ENCODE data around the gene SNRPB2.

SNRPB2 gene

DNA sequence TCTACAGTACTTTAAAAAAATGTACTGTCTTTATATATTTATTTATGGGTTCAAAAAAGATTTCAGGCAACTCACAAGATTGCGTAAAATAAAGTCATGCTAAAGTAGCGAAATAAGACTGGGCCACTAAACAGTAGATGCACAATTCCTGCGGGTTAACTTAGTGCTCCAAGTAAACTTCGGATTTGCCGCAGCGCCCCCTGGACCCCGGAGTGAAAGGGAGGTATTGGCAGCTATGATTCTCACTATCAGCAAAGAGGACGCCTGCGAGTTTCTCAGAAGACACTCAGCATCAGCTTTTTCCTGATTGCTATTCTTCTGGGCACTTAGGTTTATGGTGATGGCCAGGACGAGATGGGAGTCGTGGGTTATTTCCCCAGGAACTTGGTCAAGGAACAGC lies 19.7 kb downstream of the SNRPB2 start:
- no peak for FAIRE-seq

DNA sequence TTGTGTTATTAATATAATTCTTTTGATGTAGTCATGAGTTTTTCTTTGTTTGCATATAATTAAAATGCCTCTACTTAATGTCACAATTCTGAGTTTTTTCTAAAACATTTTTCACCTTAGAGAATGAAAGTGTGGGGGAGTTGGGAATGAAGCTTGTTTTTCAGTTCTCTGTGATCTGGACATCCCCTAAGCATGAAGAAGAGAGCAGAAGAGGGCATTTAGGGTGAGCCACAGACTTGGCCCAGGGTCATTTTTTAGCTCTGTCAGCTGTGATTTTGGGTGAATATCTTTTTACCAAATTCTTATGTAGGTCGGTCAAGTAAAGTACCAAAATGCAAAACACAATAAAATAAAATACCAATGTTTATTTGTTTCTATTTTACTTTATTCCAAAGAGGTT lies 22.3 kb downstream of the SNRPB2 start:
- no peak for FAIRE-seq
- no peak for DNase-seq (ENCODE audit: insufficient read length, low spot score)
- no peak for TF ChIP-seq PAX5 (IDR thresholded peaks at IDR 0.05; ENCODE audit: insufficient read depth, low read length, severe bottlenecking)
- TF ChIP-seq POLR2A (IDR thresholded peaks at IDR 0.05; ENCODE audit: low read depth, low read length), result no peak
- 0 out of 2 replicates have a peak, but pooled peaks have one; percentile 6 for TF ChIP-seq SPI1 (IDR thresholded peaks at IDR 0.05; ENCODE audit: low read depth, low read length)

More for the DNA sequence above, 19.7 kb downstream of the SNRPB2 start:
- no peak for DNase-seq (ENCODE audit: insufficient read length, low spot score)
- TF ChIP-seq POLR2AphosphoS5 (IDR thresholded peaks at IDR 0.05; ENCODE audit: low read depth, low read length) (no peak), POLR2A (IDR thresholded peaks at IDR 0.05; ENCODE audit: low read depth, low read length) (no peak), SPI1 (IDR thresholded peaks at IDR 0.05; ENCODE audit: low read depth, low read length) (no peak), PAX5 (IDR thresholded peaks at IDR 0.05; ENCODE audit: insufficient read depth, low read length, severe bottlenecking) (no peak), POU2F2 (IDR thresholded peaks at IDR 0.05; ENCODE audit: low read depth, low read length) (no peak), TAF1 (IDR thresholded peaks at IDR 0.05; ENCODE audit: low read depth, low read length) (no peak)

DNA sequence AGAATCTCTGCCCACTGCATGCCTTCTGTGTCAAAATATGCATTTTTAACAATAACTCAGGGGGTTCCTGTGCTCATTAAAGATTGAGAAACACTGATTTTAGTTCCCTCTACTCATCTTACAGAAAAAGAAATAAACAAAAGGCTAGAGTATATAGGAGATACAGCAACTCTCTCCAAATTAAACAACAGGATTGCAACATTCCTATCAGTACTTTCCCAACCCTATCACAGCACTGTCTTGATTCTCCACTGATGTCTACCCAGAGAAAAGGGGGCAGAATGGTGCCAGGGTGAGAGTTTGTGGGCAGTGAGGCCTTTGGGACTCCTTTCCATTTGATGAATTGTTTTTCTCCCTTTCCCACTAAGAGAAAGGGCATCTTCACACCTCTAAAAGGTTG lies 23.1 kb downstream of the SNRPB2 start:
- FAIRE-seq, result no peak
- no peak for DNase-seq (ENCODE audit: insufficient read length, low spot score)

DNA sequence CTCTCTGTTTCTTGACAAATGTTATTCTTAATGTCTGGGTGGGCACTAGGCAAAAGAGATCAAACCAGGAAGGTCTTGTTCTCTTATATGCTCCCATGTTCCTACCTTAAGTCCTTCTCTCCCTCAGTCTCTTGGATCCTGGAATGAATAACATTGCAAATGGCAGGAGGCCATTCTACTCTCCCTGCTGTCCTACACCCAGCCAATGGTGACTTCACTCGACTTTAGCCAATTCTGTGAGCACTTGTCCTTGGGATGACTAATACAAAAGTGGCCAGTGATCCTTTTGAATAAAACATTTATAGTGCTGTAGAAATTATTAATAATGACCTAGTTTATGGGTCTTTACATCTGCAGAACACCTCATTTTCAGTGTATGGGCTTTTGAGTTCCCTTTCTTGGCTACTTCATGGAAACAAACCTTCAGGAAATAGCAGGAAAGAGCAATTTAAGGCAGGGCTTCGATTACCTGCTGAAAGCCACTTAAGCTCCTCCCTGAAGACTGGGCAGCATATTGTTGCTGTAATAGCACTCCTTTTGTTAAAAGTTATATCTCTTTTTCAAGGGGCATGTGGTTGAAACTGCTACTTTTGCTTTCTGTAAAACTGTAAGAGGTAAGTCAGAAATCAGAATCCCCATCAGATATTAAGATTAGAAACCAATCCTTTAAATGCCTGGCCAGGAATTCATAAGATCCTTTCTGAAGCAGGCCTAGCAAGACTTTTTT lies 28.8 kb downstream of the SNRPB2 start:
- FAIRE-seq (no peak), DNase-seq (ENCODE audit: insufficient read length, low spot score) (no peak)
- TF ChIP-seq POLR2AphosphoS5 (IDR thresholded peaks at IDR 0.05; ENCODE audit: low read depth, low read length) (no peak), TAF1 (IDR thresholded peaks at IDR 0.05; ENCODE audit: low read depth, low read length) (no peak), POLR2A (IDR thresholded peaks at IDR 0.05; ENCODE audit: low read depth, low read length) (no peak), POU2F2 (IDR thresholded peaks at IDR 0.05; ENCODE audit: low read depth, low read length) (no peak), PAX5 (IDR thresholded peaks at IDR 0.05; ENCODE audit: insufficient read depth, low read length, severe bottlenecking) (no peak), SPI1 (IDR thresholded peaks at IDR 0.05; ENCODE audit: low read depth, low read length) (no peak)

More for the DNA sequence above, 23.1 kb downstream of the SNRPB2 start:
- TF ChIP-seq TAF1 (IDR thresholded peaks at IDR 0.05; ENCODE audit: low read depth, low read length) (no peak), POU2F2 (IDR thresholded peaks at IDR 0.05; ENCODE audit: low read depth, low read length) (no peak), POLR2A (IDR thresholded peaks at IDR 0.05; ENCODE audit: low read depth, low read length) (no peak), PAX5 (IDR thresholded peaks at IDR 0.05; ENCODE audit: insufficient read depth, low read length, severe bottlenecking) (no peak)

DNA sequence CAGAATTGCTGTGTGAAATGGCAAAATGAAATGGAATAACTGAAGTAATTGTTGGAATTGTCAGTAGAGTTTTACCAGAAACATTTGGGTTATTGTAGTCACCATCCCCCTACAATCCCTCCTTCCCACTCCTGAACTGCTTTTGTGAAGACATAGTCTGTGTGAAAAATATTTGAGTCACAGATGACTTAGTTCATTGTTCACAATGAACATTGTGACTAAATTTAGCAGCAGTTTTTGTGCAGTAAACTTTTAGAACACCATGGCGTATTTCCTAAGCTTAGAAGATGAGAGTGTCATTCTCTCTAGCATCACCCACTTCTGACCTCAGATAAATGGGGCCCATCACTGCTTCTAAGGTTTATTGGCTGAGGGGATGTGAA lies 29.3 kb downstream of the SNRPB2 start:
- no peak for DNase-seq (ENCODE audit: insufficient read length, low spot score)
- FAIRE-seq, result no peak
- TF ChIP-seq POU2F2 (IDR thresholded peaks at IDR 0.05; ENCODE audit: low read depth, low read length) (no peak), SPI1 (IDR thresholded peaks at IDR 0.05; ENCODE audit: low read depth, low read length) (no peak), POLR2A (IDR thresholded peaks at IDR 0.05; ENCODE audit: low read depth, low read length) (no peak), PAX5 (IDR thresholded peaks at IDR 0.05; ENCODE audit: insufficient read depth, low read length, severe bottlenecking) (no peak), POLR2AphosphoS5 (IDR thresholded peaks at IDR 0.05; ENCODE audit: low read depth, low read length) (no peak), TAF1 (IDR thresholded peaks at IDR 0.05; ENCODE audit: low read depth, low read length) (no peak)

DNA sequence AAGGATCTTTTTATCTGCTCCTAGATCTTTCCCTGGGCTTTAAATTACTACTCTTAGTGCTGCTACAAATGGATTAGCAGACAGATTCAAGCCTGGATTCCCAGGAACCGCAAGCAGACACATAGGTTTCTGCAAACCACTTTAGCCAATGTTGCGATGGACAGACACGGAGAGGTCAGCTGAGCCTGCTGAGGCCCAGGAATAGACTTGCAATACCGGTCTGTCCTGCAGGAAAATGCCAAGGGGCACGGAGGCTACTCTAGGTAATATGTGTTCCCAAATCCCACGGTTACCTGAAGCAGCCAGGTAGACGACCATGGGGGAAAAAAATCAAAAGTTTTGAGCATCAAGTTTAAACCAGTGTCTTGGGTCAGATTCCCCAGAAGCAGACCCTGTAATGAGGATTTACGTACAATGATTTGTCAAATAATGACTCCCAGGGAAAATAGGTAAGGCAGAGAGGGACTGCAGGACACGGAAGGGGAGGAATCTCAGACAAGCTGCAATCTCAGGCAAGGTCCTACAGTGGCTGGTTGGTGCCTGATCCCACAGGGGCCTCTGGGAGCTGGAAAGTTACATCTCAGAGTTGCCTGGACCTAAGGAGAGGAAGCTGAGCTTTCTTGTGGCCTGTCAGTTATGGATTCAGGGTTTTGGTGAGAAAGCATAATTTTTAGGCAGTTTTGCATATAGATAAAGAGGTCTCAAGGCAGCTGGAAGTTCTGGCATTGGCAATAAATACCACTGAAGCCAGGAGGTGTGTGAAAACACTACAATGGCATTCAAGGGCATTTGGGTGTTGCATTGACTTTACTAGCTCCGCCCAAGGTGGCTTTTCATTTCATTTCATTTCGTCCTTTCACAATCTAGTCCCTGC lies 30.8 kb downstream of the SNRPB2 start:
- FAIRE-seq (no peak), DNase-seq (ENCODE audit: insufficient read length, low spot score) (no peak)
- TF ChIP-seq PAX5 (IDR thresholded peaks at IDR 0.05; ENCODE audit: insufficient read depth, low read length, severe bottlenecking), result no peak
- TF ChIP-seq TAF1 (IDR thresholded peaks at IDR 0.05; ENCODE audit: low read depth, low read length), result no peak
- no peak for TF ChIP-seq POLR2A (IDR thresholded peaks at IDR 0.05; ENCODE audit: low read depth, low read length)
- no peak for TF ChIP-seq SPI1 (IDR thresholded peaks at IDR 0.05; ENCODE audit: low read depth, low read length)
- TF ChIP-seq POU2F2 (IDR thresholded peaks at IDR 0.05; ENCODE audit: low read depth, low read length), result no peak
- TF ChIP-seq POLR2AphosphoS5 (IDR thresholded peaks at IDR 0.05; ENCODE audit: low read depth, low read length), result no peak

DNA sequence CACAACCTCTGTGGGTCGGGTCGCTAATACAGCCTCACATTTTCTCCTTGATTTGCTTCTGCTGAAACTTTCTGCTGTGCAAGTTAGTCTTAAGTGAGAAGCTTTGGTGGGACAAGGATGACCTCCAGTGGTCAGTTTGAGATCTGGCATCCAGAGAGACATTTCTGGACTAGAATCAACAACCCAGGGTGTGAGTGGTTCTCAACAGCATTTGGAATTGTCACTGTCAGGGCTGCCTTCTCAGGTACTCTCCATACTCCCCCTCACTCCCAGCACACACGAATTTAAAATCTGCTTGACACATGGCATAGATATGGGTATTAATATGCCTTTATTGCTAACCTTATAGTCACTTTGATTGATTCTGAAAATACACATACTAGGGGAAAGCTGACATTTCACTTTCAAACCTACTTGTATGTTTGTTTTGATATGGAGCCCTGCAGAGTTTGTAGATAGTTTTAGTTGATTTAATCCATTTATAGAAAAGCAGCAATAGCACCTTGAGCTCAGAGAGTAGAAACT lies 31.5 kb downstream of the SNRPB2 start:
- peak; percentile 92 for FAIRE-seq
- DNase-seq (ENCODE audit: insufficient read length, low spot score), result peak; percentile 22
- TF ChIP-seq POU2F2 (IDR thresholded peaks at IDR 0.05; ENCODE audit: low read depth, low read length) (no peak), POLR2A (IDR thresholded peaks at IDR 0.05; ENCODE audit: low read depth, low read length) (no peak), POLR2AphosphoS5 (IDR thresholded peaks at IDR 0.05; ENCODE audit: low read depth, low read length) (no peak), SPI1 (IDR thresholded peaks at IDR 0.05; ENCODE audit: low read depth, low read length) (no peak), PAX5 (IDR thresholded peaks at IDR 0.05; ENCODE audit: insufficient read depth, low read length, severe bottlenecking) (no peak), TAF1 (IDR thresholded peaks at IDR 0.05; ENCODE audit: low read depth, low read length) (no peak)

DNA sequence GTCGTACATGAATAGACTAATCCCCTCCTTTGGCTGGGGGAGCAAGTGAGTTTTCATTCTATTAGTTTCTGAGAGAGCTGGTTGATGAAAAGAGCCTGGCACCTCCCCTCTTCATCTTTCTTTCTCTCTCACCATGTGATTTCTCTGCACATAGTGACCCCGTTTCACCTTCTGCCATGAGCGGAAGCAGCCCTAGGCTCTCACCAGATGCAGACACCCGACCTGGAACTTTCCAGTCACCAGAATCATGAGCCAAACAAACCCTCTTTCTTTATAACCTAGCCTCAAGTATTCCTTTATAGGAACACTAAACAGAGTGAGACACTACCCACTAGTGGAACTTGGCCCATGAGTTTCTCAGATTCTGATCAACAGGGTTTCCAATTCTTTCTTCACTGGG lies 34.7 kb downstream of the SNRPB2 start:
- TF ChIP-seq SPI1 (IDR thresholded peaks at IDR 0.05; ENCODE audit: low read depth, low read length) (no peak), PAX5 (IDR thresholded peaks at IDR 0.05; ENCODE audit: insufficient read depth, low read length, severe bottlenecking) (no peak), POLR2AphosphoS5 (IDR thresholded peaks at IDR 0.05; ENCODE audit: low read depth, low read length) (no peak), POU2F2 (IDR thresholded peaks at IDR 0.05; ENCODE audit: low read depth, low read length) (no peak), POLR2A (IDR thresholded peaks at IDR 0.05; ENCODE audit: low read depth, low read length) (no peak), TAF1 (IDR thresholded peaks at IDR 0.05; ENCODE audit: low read depth, low read length) (no peak)
- DNase-seq (ENCODE audit: insufficient read length, low spot score) (no peak), FAIRE-seq (no peak)

DNA sequence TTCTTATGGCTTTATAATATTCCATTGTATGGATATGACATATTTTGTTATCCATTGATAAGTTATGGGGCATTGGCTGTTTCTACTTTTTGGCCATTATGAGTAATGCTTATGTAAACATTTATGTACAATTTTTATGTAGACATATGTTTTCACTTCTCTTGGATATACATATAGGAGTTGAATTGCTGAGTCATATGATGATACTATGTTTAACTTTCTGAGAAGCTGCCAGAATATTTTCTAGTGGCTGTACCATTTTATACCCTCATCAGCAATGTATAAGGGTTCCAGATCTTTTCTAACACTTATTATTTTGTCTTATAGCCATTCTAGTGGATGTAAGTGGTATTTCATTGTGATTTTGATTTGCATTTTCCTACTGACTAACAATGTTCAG lies 41.4 kb downstream of the SNRPB2 start:
- TF ChIP-seq POU2F2 (IDR thresholded peaks at IDR 0.05; ENCODE audit: low read depth, low read length), result no peak
- no peak for TF ChIP-seq PAX5 (IDR thresholded peaks at IDR 0.05; ENCODE audit: insufficient read depth, low read length, severe bottlenecking)
- no peak for TF ChIP-seq TAF1 (IDR thresholded peaks at IDR 0.05; ENCODE audit: low read depth, low read length)
- TF ChIP-seq POLR2AphosphoS5 (IDR thresholded peaks at IDR 0.05; ENCODE audit: low read depth, low read length), result no peak
- no peak for TF ChIP-seq SPI1 (IDR thresholded peaks at IDR 0.05; ENCODE audit: low read depth, low read length)
- TF ChIP-seq POLR2A (IDR thresholded peaks at IDR 0.05; ENCODE audit: low read depth, low read length), result no peak
- FAIRE-seq, result no peak

More for the DNA sequence above, 41.4 kb downstream of the SNRPB2 start:
- DNase-seq (ENCODE audit: insufficient read length, low spot score), result no peak
